ENCODE results near the gene PLCL1.

PLCL1 gene

GRCh38 chr2:197858607-197859140, 54.3 kb downstream of the PLCL1 start:
- DNase-seq, result no peak

- DNase-seq, result no peak
Observed at GRCh38 chr2:197862246-197862955, 58.0 kb downstream of the PLCL1 start.

- DNase-seq, result no peak
Observed at GRCh38 chr2:197863744-197864143, 59.4 kb downstream of the PLCL1 start.

- no peak for DNase-seq
Observed at GRCh38 chr2:197866455-197866854, 62.1 kb downstream of the PLCL1 start.

- DNase-seq, result no peak
Observed at GRCh38 chr2:197867033-197867432, 62.6 kb downstream of the PLCL1 start.

- DNase-seq, result no peak
Observed at GRCh38 chr2:197867624-197868023, 63.2 kb downstream of the PLCL1 start.

- no peak for DNase-seq
Observed at GRCh38 chr2:197868206-197868605, 63.8 kb downstream of the PLCL1 start.

GRCh38 chr2:197869041-197869440, 64.6 kb downstream of the PLCL1 start:
- DNase-seq, result no peak

- DNase-seq, result peak; percentile 43
Observed at GRCh38 chr2:197869501-197870111, 65.2 kb downstream of the PLCL1 start.

GRCh38 chr2:197870137-197870536, 65.7 kb downstream of the PLCL1 start:
- DNase-seq, result no peak

GRCh38 chr2:197871780-197872456, 67.5 kb downstream of the PLCL1 start:
- no peak for DNase-seq

GRCh38 chr2:197873293-197873701, 68.9 kb downstream of the PLCL1 start:
- no peak for DNase-seq

GRCh38 chr2:197875763-197876162, 71.4 kb downstream of the PLCL1 start:
- DNase-seq, result no peak

- no peak for DNase-seq
Observed at GRCh38 chr2:197876524-197876923, 72.1 kb downstream of the PLCL1 start.

GRCh38 chr2:197877038-197877437, 72.6 kb downstream of the PLCL1 start:
- DNase-seq, result no peak

GRCh38 chr2:197878792-197879191, 74.4 kb downstream of the PLCL1 start:
- DNase-seq, result no peak

GRCh38 chr2:197879812-197880408, 75.5 kb downstream of the PLCL1 start:
- DNase-seq, result no peak

- DNase-seq, result no peak
Observed at GRCh38 chr2:197883354-197884032, 79.1 kb downstream of the PLCL1 start.

GRCh38 chr2:197884252-197884651, 79.9 kb downstream of the PLCL1 start:
- DNase-seq, result no peak

- DNase-seq, result no peak
Observed at GRCh38 chr2:197885126-197885525, 80.7 kb downstream of the PLCL1 start.

- DNase-seq, result no peak
Observed at GRCh38 chr2:197885587-197885986, 81.2 kb downstream of the PLCL1 start.

GRCh38 chr2:197888321-197888720, 83.9 kb downstream of the PLCL1 start:
- no peak for DNase-seq

GRCh38 chr2:197889041-197889440, 84.6 kb downstream of the PLCL1 start:
- DNase-seq, result no peak
